HG03196 (cell line): ENCODE measurements around the gene OR4K5.
"Not testable (repeated sequence)": the region's sequence is repeated elsewhere in the genome, so short reads cannot be mapped to it uniquely, and the experiment has no call there.

Source experiments
- ATAC-seq: cut with Tn5 transposase; IDR thresholded peaks from one replicate; pipeline ENCODE4 v1.9.1; 2021; ENCODE audit not compliant: unreplicated experiment

The OR4K5 gene, protein sequence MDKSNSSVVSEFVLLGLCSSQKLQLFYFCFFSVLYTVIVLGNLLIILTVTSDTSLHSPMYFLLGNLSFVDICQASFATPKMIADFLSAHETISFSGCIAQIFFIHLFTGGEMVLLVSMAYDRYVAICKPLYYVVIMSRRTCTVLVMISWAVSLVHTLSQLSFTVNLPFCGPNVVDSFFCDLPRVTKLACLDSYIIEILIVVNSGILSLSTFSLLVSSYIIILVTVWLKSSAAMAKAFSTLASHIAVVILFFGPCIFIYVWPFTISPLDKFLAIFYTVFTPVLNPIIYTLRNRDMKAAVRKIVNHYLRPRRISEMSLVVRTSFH

GRCh38 chr14:19920021-19920657, at the start of gene OR4K5:
Gene OR4K5 (plus strand): TSS chr14:19920607. CDS start chr14:19920607, 0 bp downstream.
- no peak for ATAC-seq

- ATAC-seq: no peak
These were observed 47.2 kb upstream of the OR4K5 start for GRCh38 chr14:19873178-19873577.

- no peak for ATAC-seq
These were observed 45.6 kb upstream of the OR4K5 start, which contains the start of gene OR4K2 for GRCh38 chr14:19874842-19875241. Gene OR4K2 (plus strand): TSS chr14:19875142. CDS start chr14:19876268, 1,126 bp downstream.

GRCh38 chr14:19878029-19878642, 42.3 kb upstream of the OR4K5 start:
- ATAC-seq: no peak

DNA sequence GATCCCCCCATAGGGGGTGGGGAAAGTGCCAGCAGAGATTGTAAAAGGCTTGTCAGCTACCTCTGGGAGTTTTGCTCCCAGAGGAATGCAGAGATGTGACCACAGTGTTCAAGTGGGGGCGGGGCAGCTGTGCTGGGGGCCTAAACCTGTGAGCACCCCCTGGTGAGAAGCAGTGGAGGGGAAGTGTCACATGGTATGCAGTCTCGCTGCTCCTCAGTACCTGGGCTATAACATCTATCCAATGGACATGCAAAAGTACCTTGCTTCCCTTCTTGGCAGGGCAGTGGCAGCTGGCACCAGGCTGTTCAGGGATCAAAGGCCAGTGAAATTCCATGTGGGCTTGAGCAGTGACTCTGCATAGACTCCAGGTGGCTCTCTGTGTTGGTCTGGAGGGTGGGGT, 25.1 kb upstream of the OR4K5 start:
- ATAC-seq: no peak

DNA sequence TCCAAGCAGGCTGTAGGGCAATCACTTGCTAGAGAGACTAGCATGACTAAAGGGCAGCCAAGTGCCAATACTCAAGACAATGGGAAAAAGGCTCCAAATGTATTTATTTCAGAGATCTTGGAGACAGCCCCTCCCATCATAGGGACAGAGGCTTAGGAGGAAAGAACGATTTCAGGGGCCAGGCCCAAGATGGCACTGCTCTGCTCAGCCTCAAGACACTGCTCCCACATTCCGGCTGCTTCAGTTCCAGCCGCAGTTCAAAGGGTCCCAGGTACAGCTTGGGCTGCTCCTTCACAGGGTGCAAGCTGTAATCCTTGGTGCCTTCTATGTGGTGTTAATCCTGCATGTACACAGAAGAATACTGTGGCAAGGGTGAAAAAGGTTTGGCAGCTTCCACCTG, 19.4 kb upstream of the OR4K5 start:
- ATAC-seq: no peak

GRCh38 chr14:19902409-19902808, 18.0 kb upstream of the OR4K5 start:
- no peak for ATAC-seq

- no peak for ATAC-seq
These were observed 13.7 kb upstream of the OR4K5 start for GRCh38 chr14:19906665-19907064.

- ATAC-seq: no peak
These were observed 9.3 kb upstream of the OR4K5 start for GRCh38 chr14:19911114-19911513.

- ATAC-seq: no peak
These were observed 3.2 kb upstream of the OR4K5 start for GRCh38 chr14:19917243-19917642.

GRCh38 chr14:19917955-19918518, 2.4 kb upstream of the OR4K5 start:
- no peak for ATAC-seq

- no peak for ATAC-seq
These were observed 1.7 kb upstream of the OR4K5 start for GRCh38 chr14:19918553-19919264.

DNA sequence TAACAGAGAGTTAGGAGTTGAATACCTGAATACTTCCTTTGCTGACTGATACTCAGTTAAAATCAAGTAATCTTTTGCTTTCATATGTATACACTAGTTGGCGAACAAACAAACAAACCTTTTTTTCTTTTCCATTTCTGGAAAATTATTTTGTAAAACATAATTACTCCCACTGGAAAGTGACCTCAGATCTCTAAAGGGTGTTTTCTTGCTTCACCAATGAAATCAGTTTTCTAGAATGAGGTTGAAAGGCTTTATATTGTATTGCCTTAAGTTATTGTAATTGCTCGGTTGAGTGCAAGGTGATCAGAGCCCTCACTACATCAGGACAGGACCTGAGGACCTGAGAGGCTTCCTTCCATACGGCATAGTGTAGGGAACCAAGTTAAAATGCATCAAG, 10.2 kb downstream of the OR4K5 start, which contains the start of gene OR4K1:
Gene OR4K1, plus strand, starts transcription at position 301 of the 400 bp plus-strand sequence. CDS start 4,750 bp downstream, outside the sequence.
- ATAC-seq: no peak

GRCh38 chr14:19941668-19942067, 21.3 kb downstream of the OR4K5 start:
- no peak for ATAC-seq

- ATAC-seq: no peak
These were observed 27.1 kb downstream of the OR4K5 start for GRCh38 chr14:19947413-19948090.

DNA sequence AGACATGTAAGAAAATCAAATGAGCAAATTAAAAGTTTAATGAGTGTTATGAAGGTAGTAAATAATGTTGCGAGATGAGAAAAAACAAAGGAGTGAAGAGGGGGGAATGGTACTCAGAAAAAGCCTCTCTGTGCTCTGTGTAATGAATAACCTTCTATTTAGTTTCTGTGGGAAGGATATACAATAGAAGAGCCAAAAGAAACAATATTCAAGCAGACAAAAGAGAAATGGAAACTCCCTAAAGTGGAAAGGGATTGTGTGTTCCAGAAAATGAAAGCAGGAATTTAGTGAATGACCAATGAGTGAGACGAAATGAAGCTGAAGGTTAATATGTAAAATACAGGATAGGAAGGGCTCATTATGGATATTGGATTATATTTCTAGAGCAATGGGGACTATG, 28.8 kb downstream of the OR4K5 start:
- ATAC-seq: no peak

- not testable (repeated sequence) for ATAC-seq
These were observed 49.3 kb downstream of the OR4K5 start for GRCh38 chr14:19969735-19970134.
